BJ (cell line): ENCODE results near the gene MTSS2. TPM values are rescaled to one million over a fixed set of nuclear protein-coding genes. Genes with fewer than 3 reads are reported as not detected.

Experiments
- CTCF ChIA-PET: fragments of 350-600 bp; formaldehyde crosslinking; extraction: SDS; loops from one replicate; lab custom pipeline; 2021; ENCODE audit warnings: antibody characterized with exemption, inconsistent platforms; lab: Yijun Ruan, JAX
- POLR2A ChIA-PET: fragments of 300-600 bp; sonication (Branson Sonifier 250); formaldehyde crosslinking; extraction: SDS; loops from one replicate; lab custom pipeline; 2021; ENCODE audit warnings: antibody characterized with exemption; lab: Charles Lee
- DNase-seq: peaks from one replicate; pipeline ENCODE4 v3.0.0-alpha.2; 2011; ENCODE audit warnings: low read depth
- H3K27me3 ChIP-seq: 2 replicates; pipeline ENCODE4 v1.6.0; 2011; ENCODE audit warnings: low read length; ENCODE audit not compliant: control insufficient read depth, insufficient read depth
- H3K36me3 ChIP-seq: 2 replicates; pipeline ENCODE4 v1.5.1; 2011; ENCODE audit warnings: low read length; ENCODE audit not compliant: control insufficient read depth, insufficient read depth
- H3K4me3 ChIP-seq: 2 replicates; pipeline ENCODE4 v1.5.1; 2011; ENCODE audit warnings: low read depth, mild to moderate bottlenecking, control low read depth, low read length
- polyA plus RNA-seq: library from polyadenylated mRNA; depleted of rRNA; stranded (reverse); fragments of >200 nt; gene quantifications from 2 replicates; pipeline ENCODE4 v1.2.3, GENCODE V29; 2011
- TF ChIP-seq, protein P1 (sequence below): IDR thresholded peaks from 2 replicates; pipeline ENCODE4 v1.5.1; 2011; ENCODE audit warnings: low read depth, mild to moderate bottlenecking, control low read depth, inconsistent platforms, low read length, moderate library complexity; ENCODE audit not compliant: insufficient read depth

MTSS2 gene
- polyA plus RNA-seq, 1 experiment = 170 TPM

DNA sequence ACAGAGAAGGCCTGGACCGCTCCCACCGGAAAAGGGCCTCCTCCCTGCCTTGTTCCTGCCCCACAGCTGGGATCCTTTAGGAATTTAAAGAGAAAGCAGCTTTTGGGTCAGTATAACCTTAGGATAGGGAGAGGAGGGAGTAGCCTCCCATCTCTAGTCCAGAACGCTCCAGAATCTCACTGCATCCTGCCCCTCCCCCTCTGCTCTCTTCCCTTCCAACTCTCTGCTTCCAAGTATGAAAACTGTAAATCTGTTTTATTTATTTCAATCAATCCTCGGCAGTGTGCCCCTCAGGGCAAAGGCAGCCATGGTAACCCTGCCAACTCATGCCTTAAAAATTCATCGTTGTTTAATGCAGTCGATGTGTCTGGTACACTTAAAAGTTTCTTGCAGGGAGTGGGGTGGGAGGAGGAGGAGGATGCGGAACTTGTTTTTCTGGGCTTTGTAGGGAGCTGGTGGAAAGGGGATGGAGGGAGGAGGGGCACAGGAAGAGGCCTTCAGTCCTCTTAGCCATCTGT is 21.2 kb upstream of the MTSS2 start:
- TF ChIP-seq, protein P1, sequence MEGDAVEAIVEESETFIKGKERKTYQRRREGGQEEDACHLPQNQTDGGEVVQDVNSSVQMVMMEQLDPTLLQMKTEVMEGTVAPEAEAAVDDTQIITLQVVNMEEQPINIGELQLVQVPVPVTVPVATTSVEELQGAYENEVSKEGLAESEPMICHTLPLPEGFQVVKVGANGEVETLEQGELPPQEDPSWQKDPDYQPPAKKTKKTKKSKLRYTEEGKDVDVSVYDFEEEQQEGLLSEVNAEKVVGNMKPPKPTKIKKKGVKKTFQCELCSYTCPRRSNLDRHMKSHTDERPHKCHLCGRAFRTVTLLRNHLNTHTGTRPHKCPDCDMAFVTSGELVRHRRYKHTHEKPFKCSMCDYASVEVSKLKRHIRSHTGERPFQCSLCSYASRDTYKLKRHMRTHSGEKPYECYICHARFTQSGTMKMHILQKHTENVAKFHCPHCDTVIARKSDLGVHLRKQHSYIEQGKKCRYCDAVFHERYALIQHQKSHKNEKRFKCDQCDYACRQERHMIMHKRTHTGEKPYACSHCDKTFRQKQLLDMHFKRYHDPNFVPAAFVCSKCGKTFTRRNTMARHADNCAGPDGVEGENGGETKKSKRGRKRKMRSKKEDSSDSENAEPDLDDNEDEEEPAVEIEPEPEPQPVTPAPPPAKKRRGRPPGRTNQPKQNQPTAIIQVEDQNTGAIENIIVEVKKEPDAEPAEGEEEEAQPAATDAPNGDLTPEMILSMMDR = no peak
- CTCF ChIA-PET = interaction anchor here (1.0 to 3.1 kb wide), 6 partner anchors 10 to 64 kb away, joined by 3 to 14 read pairs (median 3); partner anchors contain the start of gene MTSS2
- POLR2A ChIA-PET = interaction anchor here (0.6 to 2.1 kb wide), 5 partner anchors 9 to 53 kb away, joined by 3 to 13 read pairs (median 4); no protein-coding TSS in a partner anchor
- no peak overlapping the region for H3K4me3 ChIP-seq
- peak; percentile 97 for DNase-seq
- H3K36me3 ChIP-seq = no peaks in the 10 kb centered on the region; the same call in 1 of the 2 replicates
- H3K27me3 ChIP-seq = no peaks in the 10 kb centered on the region

DNA sequence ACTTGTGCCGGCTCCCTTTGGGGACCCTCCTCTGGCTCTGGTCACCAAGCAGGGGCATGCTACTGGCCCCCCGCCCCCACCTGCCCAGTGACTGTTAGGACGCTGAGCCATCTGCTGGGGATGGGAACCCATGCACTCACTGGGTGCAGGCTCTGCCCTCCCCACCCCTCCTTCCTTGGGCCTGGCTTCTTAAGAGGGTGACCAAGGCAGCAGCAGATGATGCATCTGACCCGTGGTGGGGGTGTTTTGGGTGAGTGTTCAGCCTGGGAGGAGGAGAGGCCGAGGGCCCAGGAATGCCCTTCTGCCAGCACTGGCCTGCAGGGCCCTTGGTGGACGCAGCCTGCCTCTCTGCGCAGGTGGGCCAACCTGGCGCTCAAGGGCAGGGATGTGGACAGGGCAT is 19.2 kb upstream of the MTSS2 start:
- TF ChIP-seq, protein P1 = no peak
- POLR2A ChIA-PET = no interaction called here
- H3K27me3 ChIP-seq = no peaks in the 10 kb centered on the region
- H3K36me3 ChIP-seq = no peaks in the 10 kb centered on the region; the same call in none of the 2 replicates
- DNase-seq = no peak
- H3K4me3 ChIP-seq = no peak overlapping the region
- CTCF ChIA-PET = interaction anchor here (0.9 to 3.1 kb wide), 5 partner anchors 10 to 66 kb away, joined by 3 to 21 read pairs (median 9); no protein-coding TSS in a partner anchor

DNA sequence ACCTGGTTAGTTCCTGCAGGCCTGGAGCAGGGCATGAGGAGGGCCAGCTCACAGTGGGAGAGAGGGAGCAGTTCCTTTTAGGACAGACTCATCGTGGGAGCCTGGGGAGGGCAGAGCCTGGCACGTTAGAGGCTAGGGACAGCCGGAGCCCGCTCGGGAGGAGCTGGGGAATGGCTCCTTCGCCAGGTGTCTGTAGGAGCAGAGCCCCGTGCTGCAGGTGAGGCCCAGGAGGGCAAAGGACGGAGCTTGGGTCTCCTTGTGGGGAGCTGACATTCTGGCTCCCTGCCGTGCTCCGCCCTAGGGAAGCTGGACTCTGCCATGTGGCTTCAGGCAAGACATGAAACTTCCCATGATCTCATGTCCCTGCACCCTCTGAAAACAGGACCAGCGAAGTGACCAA is 18.7 kb upstream of the MTSS2 start:
- ChIA-PET POLR2A (no interaction called here), CTCF (interaction anchor here (0.9 to 3.1 kb wide), 5 partner anchors 10 to 66 kb away, joined by 3 to 21 read pairs (median 4); no protein-coding TSS in a partner anchor)
- no peak for DNase-seq
- Histone ChIP-seq H3K36me3 (no peaks in the 10 kb centered on the region; the same call in 1 of the 2 replicates), H3K27me3 (no peaks in the 10 kb centered on the region), H3K4me3 (no peak overlapping the region)
- TF ChIP-seq, protein P1 = no peak

DNA sequence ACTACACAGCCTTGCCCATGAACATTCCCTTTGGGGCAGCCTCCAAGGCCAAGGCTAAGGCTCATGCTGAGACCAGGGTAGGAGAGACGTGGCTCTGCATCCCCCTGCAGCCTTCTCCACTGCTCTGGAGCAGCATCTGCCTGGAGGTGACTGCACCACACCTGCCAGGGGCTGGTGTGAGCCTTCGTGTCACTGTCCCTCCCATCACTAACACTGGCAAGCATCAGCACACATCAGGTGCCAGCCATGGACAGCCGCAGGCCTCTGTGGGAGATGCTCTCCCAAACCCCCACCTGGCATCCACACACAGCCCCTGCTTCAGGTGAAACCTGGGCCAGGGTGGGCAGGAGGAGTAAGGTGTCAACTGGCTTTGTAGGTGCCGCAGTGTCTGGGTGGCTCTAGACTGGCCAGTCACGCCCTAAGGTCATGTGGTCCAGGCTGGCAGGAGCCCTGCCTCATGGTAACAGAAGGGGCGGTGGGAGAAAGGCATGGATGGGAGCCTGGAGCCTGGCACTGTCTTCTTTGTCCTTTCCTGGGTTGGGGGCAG is 18.1 kb upstream of the MTSS2 start:
- Histone ChIP-seq H3K4me3 (no peak overlapping the region), H3K27me3 (no peaks in the 10 kb centered on the region), H3K36me3 (no peaks in the 10 kb centered on the region; the same call in 1 of the 2 replicates)
- TF ChIP-seq, protein P1 = no peak
- no peak for DNase-seq
- CTCF ChIA-PET = interaction anchor here (0.9 to 3.1 kb wide), 14 partner anchors 11 to 67 kb away, joined by 3 to 22 read pairs (median 8); no protein-coding TSS in a partner anchor
- POLR2A ChIA-PET = interaction anchor here (0.6 to 1.7 kb wide), 7 partner anchors 9 to 66 kb away, joined by 3 to 16 read pairs (median 7); no protein-coding TSS in a partner anchor

DNA sequence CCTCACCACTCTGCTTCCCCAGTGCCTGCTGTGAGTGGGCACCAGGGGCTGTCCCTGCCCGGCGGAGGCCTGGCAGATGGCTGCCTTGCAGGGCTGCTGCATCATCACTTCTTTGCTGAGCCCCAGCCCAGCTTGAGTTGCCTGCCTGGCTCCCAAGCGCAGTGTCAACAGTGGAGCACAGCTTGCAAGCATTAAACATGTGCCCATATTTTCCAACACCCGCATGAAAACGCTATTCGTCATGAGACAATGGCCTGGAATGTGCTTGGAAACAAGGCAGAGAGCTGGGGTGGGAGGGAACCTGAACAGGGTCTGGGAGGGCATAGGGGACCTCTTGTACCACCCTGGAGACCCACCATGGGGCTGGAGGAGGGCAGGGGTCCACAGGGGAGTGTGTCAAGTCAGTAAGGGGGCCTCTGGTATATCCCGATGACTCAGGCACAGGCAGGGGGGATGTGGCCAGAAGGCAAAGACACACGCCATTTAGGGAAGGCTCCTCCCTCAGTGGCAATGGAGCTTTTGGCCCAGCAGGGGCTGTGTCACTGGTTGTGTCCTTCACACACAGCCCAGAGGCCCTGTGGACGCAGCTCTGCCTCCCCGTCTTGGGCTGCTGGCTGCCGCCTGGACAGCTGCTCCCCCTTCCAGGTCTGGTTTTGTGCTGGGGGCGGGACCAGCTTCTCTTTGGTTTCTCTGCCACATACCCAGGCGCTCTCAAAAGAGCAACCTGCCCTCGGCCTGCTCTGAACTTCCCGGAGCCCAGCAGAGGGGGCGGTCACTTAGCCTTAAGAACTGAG is 17.4 kb upstream of the MTSS2 start:
- Histone ChIP-seq H3K4me3 (no peak overlapping the region), H3K36me3 (no peaks in the 10 kb centered on the region; the same call in 1 of the 2 replicates), H3K27me3 (no peaks in the 10 kb centered on the region)
- TF ChIP-seq, protein P1 = peak; percentile 71
- CTCF ChIA-PET = interaction anchor here (0.8 to 3.1 kb wide), 15 partner anchors 12 to 69 kb away, joined by 3 to 22 read pairs (median 7); no protein-coding TSS in a partner anchor
- DNase-seq = peak; percentile 90
- POLR2A ChIA-PET = interaction anchor here (0.6 to 1.7 kb wide), 10 partner anchors 8 to 67 kb away, joined by 3 to 16 read pairs (median 4); no protein-coding TSS in a partner anchor
